GM21825 (cell line): Measurements from ENCODE around the gene NCAM2.

ENCODE experiments used
- ATAC-seq: cut with Tn5 transposase; IDR thresholded peaks from one replicate; pipeline ENCODE4 v1.9.1; 2021; ENCODE audit warnings: mild to moderate bottlenecking, moderate library complexity; ENCODE audit not compliant: unreplicated experiment

The NCAM2 gene

GRCh38 chr21:21204366-21204996 is 206.3 kb downstream of the NCAM2 start:
- no peak for ATAC-seq

GRCh38 chr21:21205604-21206003 is 207.4 kb downstream of the NCAM2 start:
- no peak for ATAC-seq

GRCh38 chr21:21210552-21210951 is 212.3 kb downstream of the NCAM2 start:
- no peak for ATAC-seq

GRCh38 chr21:21213297-21213696 is 215.1 kb downstream of the NCAM2 start:
- no peak for ATAC-seq

- ATAC-seq = no peak
Observed at GRCh38 chr21:21216047-21216446, 217.8 kb downstream of the NCAM2 start.

GRCh38 chr21:21226472-21226871 is 228.3 kb downstream of the NCAM2 start:
- no peak for ATAC-seq

GRCh38 chr21:21230672-21231071 is 232.5 kb downstream of the NCAM2 start:
- no peak for ATAC-seq

GRCh38 chr21:21231913-21232312 is 233.7 kb downstream of the NCAM2 start:
- no peak for ATAC-seq

GRCh38 chr21:21232320-21232719 is 234.1 kb downstream of the NCAM2 start:
- no peak for ATAC-seq

GRCh38 chr21:21233051-21233450 is 234.8 kb downstream of the NCAM2 start:
- no peak for ATAC-seq

GRCh38 chr21:21236996-21237395 is 238.8 kb downstream of the NCAM2 start:
- ATAC-seq = no peak

- ATAC-seq = no peak
Observed at GRCh38 chr21:21238629-21239400, 240.6 kb downstream of the NCAM2 start.

GRCh38 chr21:21241391-21241790 is 243.2 kb downstream of the NCAM2 start:
- no peak for ATAC-seq

- ATAC-seq = no peak
Observed at GRCh38 chr21:21246007-21246406, 247.8 kb downstream of the NCAM2 start.

- ATAC-seq = no peak
Observed at GRCh38 chr21:21247424-21247823, 249.2 kb downstream of the NCAM2 start.

- no peak for ATAC-seq
Observed at GRCh38 chr21:21262048-21262447, 263.8 kb downstream of the NCAM2 start.

GRCh38 chr21:21268061-21268471 is 269.9 kb downstream of the NCAM2 start:
- ATAC-seq = no peak

GRCh38 chr21:21268885-21269284 is 270.7 kb downstream of the NCAM2 start:
- ATAC-seq = no peak

GRCh38 chr21:21279193-21279901 is 281.1 kb downstream of the NCAM2 start:
- no peak for ATAC-seq

GRCh38 chr21:21283810-21284209 is 285.6 kb downstream of the NCAM2 start:
- no peak for ATAC-seq

GRCh38 chr21:21286170-21286798 is 288.1 kb downstream of the NCAM2 start:
- no peak for ATAC-seq
